CD14-positive monocyte (primary cell): ENCODE results near the gene DHCR7. TPM values are rescaled to one million over a fixed set of nuclear protein-coding genes. Genes with fewer than 3 reads are reported as not detected.

Experiments
- DNase-seq, 3 donors: peaks; one replicate each; pipeline ENCODE4 v3.0.0-alpha.2; 2011 to 2022
- H2AFZ ChIP-seq: 2 replicates; pipeline ENCODE4 v1.6.0; 2012; ENCODE audit warnings: mild to moderate bottlenecking, low read depth, low read length, inconsistent platforms; ENCODE audit not compliant: insufficient read depth, poor library complexity, severe bottlenecking
- H3K27ac ChIP-seq, 2 donors: 1 replicate in 1 of 2; 2 replicates in 1 of 2; pipeline ENCODE4 v1.5.1; 2012 to 2013; ENCODE audit warnings: low read length in 2 of 2, control low read depth in 1 of 2, inconsistent platforms in 1 of 2, low read depth in 1 of 2, mild to moderate bottlenecking in 1 of 2
- H3K27me3 ChIP-seq, 2 donors: one replicate each; pipeline versions ENCODE4 v1.6.0 to v1.6.1; 2011 to 2013; ENCODE audit warnings: low read length in 2 of 2; ENCODE audit not compliant: control insufficient read depth in 2 of 2, insufficient read depth in 2 of 2
- H3K36me3 ChIP-seq, 2 donors: replicated peaks in 1 of 2; 1 replicate in 1 of 2; 2 replicates in 1 of 2; pipeline versions ENCODE4 v1.5.1 to v1.6.1; 2012 to 2013; ENCODE audit warnings: low read length in 2 of 2, control low read depth in 1 of 2, inconsistent platforms in 1 of 2, mild to moderate bottlenecking in 1 of 2; ENCODE audit not compliant: insufficient read depth in 2 of 2, control insufficient read depth in 1 of 2
- H3K4me1 ChIP-seq, 2 donors: 1 replicate in 1 of 2; 2 replicates in 1 of 2; pipeline versions ENCODE4 v1.5.1 to v1.6.1; 2012 to 2013; ENCODE audit warnings: low read length in 2 of 2, control low read depth in 1 of 2, inconsistent platforms in 1 of 2, mild to moderate bottlenecking in 1 of 2, moderate library complexity in 1 of 2; ENCODE audit not compliant: insufficient read depth in 2 of 2, control insufficient read depth in 1 of 2
- H3K4me2 ChIP-seq: replicated peaks from 2 replicates; pipeline ENCODE3; 2012; ENCODE audit warnings: low read length, moderate library complexity, mild to moderate bottlenecking; ENCODE audit not compliant: poor library complexity, severe bottlenecking; ENCODE audit errors: extremely low read depth
- H3K4me3 ChIP-seq, 3 experiments: fragments of 200-600 bp in 1 of 3; sonication (generic) in 1 of 3; replicated peaks in 1 of 3; 1 replicate in 2 of 3; 2 replicates in 1 of 3; pipeline ENCODE4 v1.5.1; 2011 to 2013; ENCODE audit warnings: low read length in 3 of 3, mild to moderate bottlenecking in 3 of 3, control low read depth in 2 of 3, low read depth in 2 of 3, inconsistent platforms in 1 of 3, moderate library complexity in 1 of 3
- H3K79me2 ChIP-seq: 2 replicates; pipeline ENCODE4 v1.6.0; 2012; ENCODE audit warnings: mild to moderate bottlenecking, control low read depth, inconsistent platforms, low read length, moderate library complexity; ENCODE audit not compliant: insufficient read depth
- H3K9ac ChIP-seq: 2 replicates; pipeline ENCODE4 v1.6.0; 2017; ENCODE audit warnings: low read length, mild to moderate bottlenecking; ENCODE audit not compliant: insufficient read depth, poor library complexity, severe bottlenecking
- H3K9me3 ChIP-seq, 2 donors: replicated peaks in 1 of 2; 1 replicate in 1 of 2; 2 replicates in 1 of 2; pipeline versions ENCODE4 v1.5.1 to v1.6.1; 2012 to 2013; ENCODE audit warnings: low read length in 2 of 2, control low read depth in 1 of 2; ENCODE audit not compliant: control insufficient read depth in 1 of 2, insufficient read depth in 1 of 2
- H4K20me1 ChIP-seq: 2 replicates; pipeline ENCODE4 v1.6.0; 2012; ENCODE audit warnings: mild to moderate bottlenecking, low read length, control low read depth, moderate library complexity; ENCODE audit not compliant: insufficient read depth
- H3K27ac Mint-ChIP-seq, 7 donors: one replicate each; pipeline ENCODE4 v1.8.0; 2020; ENCODE audit warnings: mild to moderate bottlenecking in 7 of 7, mixed read lengths in 7 of 7, moderate library complexity in 6 of 7, inconsistent platforms in 2 of 7
- H3K27me3 Mint-ChIP-seq, 3 donors: one replicate each; pipeline ENCODE4 v1.8.0; 2021 to 2022; ENCODE audit warnings: low read depth in 3 of 3, mild to moderate bottlenecking in 3 of 3, mixed read lengths in 3 of 3, moderate library complexity in 3 of 3, inconsistent platforms in 1 of 3
- H3K36me3 Mint-ChIP-seq, 2 donors: one replicate each; pipeline ENCODE4 v1.8.0; 2020; ENCODE audit warnings: mixed read lengths in 2 of 2, inconsistent platforms in 1 of 2, mild to moderate bottlenecking in 1 of 2
- H3K4me1 Mint-ChIP-seq: one replicate; pipeline ENCODE4 v1.8.0; 2020; ENCODE audit warnings: mild to moderate bottlenecking, mixed read lengths
- H3K4me3 Mint-ChIP-seq, 2 donors: one replicate each; pipeline ENCODE4 v1.8.0; 2020; ENCODE audit warnings: mild to moderate bottlenecking in 2 of 2, mixed read lengths in 2 of 2, moderate library complexity in 1 of 2
- H3K9me3 Mint-ChIP-seq, 7 donors: one replicate each; pipeline ENCODE4 v1.8.0; 2020 to 2022; ENCODE audit warnings: mixed read lengths in 7 of 7, mild to moderate bottlenecking in 6 of 7, moderate library complexity in 6 of 7, inconsistent platforms in 2 of 7
- WGBS: methylation state at CpG from one replicate; pipeline ENCODE4 v1.1.5; 2013; ENCODE audit warnings: missing lambda C conversion rate; ENCODE audit not compliant: insufficient coverage; 5-methylcytosine and 5-hydroxymethylcytosine counted together
- intact Hi-C, 2 donors: fragments of 100-400 bp; cut with micrococcal nuclease; formaldehyde crosslinking; loops; one replicate each; pipeline versions ENCODE4 v1.15.0 to v1.15.1; 2023
- polyA plus RNA-seq, 3 donors: library from polyadenylated mRNA; depleted of rRNA in 1 of 3; unstranded in 2 of 3; stranded (reverse) in 1 of 3; fragments of 300-500 nt in 2 of 3; fragments of >200 nt in 1 of 3; fragmentation: Illumina TruSeq in 2 of 3; gene quantifications; 1 replicate in 2 of 3; 2 replicates in 1 of 3; pipeline ENCODE4 v1.2.3, GENCODE V29; 2012 to 2021
- TF ChIP-seq, protein P1 (sequence below): fragments of 200-600 bp; IDR thresholded peaks from one replicate; pipeline ENCODE4 v1.8.0; 2022; ENCODE audit warnings: antibody characterized with exemption, mild to moderate bottlenecking

DHCR7 gene
- polyA plus RNA-seq, 3 donors: 2.2 to 3.9 (median 2.2) TPM

- 100% methylated on average over 1 of the region's 3 CpGs for WGBS
- peaks cover 18 to 20% of the 10 kb centered on the region in 2 donors for H3K36me3 Mint-ChIP-seq
- peaks cover 0 to 1% (median 0%) of the 10 kb centered on the region in 3 donors for H3K27me3 Mint-ChIP-seq
- Histone ChIP-seq H3K9me3 (peaks cover 5% of the 10 kb centered on the region in 2 donors), H3K79me2 (peaks cover 29% of the 10 kb centered on the region), H3K27ac (no peak overlapping the region), H3K9ac (no peak overlapping the region), H3K36me3 (peaks cover 13 to 14% of the 10 kb centered on the region in 2 donors), H2AFZ (no peak overlapping the region), H3K4me2 (no peak overlapping the region), H3K27me3 (no peaks in the 10 kb centered on the region), H4K20me1 (peaks cover 23% of the 10 kb centered on the region), H3K4me3 (no peak overlapping the region), H3K4me1 (peaks cover 49 to 56% of the 10 kb centered on the region in 2 donors)
- H3K9me3 Mint-ChIP-seq: peaks cover 4 to 14% (median 10%) of the 10 kb centered on the region in 7 donors
- no peak overlapping the region for H3K4me3 Mint-ChIP-seq
- H3K27ac Mint-ChIP-seq: no peak overlapping the region
- TF ChIP-seq, protein P1, sequence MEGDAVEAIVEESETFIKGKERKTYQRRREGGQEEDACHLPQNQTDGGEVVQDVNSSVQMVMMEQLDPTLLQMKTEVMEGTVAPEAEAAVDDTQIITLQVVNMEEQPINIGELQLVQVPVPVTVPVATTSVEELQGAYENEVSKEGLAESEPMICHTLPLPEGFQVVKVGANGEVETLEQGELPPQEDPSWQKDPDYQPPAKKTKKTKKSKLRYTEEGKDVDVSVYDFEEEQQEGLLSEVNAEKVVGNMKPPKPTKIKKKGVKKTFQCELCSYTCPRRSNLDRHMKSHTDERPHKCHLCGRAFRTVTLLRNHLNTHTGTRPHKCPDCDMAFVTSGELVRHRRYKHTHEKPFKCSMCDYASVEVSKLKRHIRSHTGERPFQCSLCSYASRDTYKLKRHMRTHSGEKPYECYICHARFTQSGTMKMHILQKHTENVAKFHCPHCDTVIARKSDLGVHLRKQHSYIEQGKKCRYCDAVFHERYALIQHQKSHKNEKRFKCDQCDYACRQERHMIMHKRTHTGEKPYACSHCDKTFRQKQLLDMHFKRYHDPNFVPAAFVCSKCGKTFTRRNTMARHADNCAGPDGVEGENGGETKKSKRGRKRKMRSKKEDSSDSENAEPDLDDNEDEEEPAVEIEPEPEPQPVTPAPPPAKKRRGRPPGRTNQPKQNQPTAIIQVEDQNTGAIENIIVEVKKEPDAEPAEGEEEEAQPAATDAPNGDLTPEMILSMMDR: no peak
- peaks cover 58% of the 10 kb centered on the region for H3K4me1 Mint-ChIP-seq
- intact Hi-C loops: no loop called here
- DNase-seq: no peak
These were observed 2.7 kb upstream of the DHCR7 start for GRCh38 chr11:71450939-71451338.

DNA sequence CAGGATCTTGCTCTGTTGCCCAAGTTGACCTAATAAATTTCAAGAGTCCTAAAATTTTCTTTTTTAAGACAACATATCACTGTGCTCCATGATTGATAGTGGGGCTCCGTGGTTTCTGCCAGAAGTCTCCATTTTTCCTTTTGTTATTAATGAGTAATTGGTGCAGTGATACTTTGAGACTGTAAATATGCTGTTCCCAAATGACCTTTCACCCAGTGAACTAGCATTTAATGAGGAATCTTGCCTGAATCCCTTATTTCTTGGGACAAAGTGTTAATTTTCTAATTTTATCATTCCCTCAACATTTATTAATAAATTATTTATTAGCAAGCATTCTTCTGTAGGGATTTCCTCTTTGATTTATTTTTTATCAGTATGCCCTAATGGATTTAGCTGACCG lies 2.3 kb upstream of the DHCR7 start:
- Mint-ChIP-seq H3K4me1 (peaks cover 58% of the 10 kb centered on the region), H3K36me3 (peaks cover 16 to 19% of the 10 kb centered on the region in 2 donors), H3K9me3 (peaks cover 7 to 18% (median 13%) of the 10 kb centered on the region in 7 donors), H3K4me3 (no peak overlapping the region), H3K27me3 (peaks cover 0 to 3% (median 0%) of the 10 kb centered on the region in 3 donors), H3K27ac (no peak overlapping the region)
- Histone ChIP-seq H3K79me2 (peaks cover 24% of the 10 kb centered on the region), H3K27me3 (no peaks in the 10 kb centered on the region), H3K27ac (no peak overlapping the region), H4K20me1 (peaks cover 19% of the 10 kb centered on the region), H3K9me3 (peaks cover 7 to 10% of the 10 kb centered on the region in 2 donors), H3K4me3 (no peak overlapping the region), H3K4me1 (peaks cover 49 to 56% of the 10 kb centered on the region in 2 donors), H3K36me3 (peaks cover 9 to 10% of the 10 kb centered on the region in 2 donors), H3K9ac (no peak overlapping the region), H2AFZ (no peak overlapping the region), H3K4me2 (no peak overlapping the region)
- TF ChIP-seq, protein P1: no peak
- 100% methylated on average over 1 of the region's 2 CpGs for WGBS
- intact Hi-C loops: no loop called here
- DNase-seq: no peak
